ENCODE data around the gene CDC42SE2. TPM values are rescaled to one million over a fixed set of nuclear protein-coding genes. Genes with fewer than 3 reads are reported as not detected.

The CDC42SE2 gene
- total RNA-seq, 1 donor from 2014 or later: 73.2 TPM

GRCh38 chr5:131221008-131221703, 42.7 kb upstream of the CDC42SE2 start:
- FAIRE-seq: no peak

GRCh38 chr5:131221888-131222287, 42.0 kb upstream of the CDC42SE2 start:
- DNase-seq (ENCODE audit: low read depth) (peak; percentile 79), FAIRE-seq (no peak)
- no peaks in the 10 kb centered on the region for H3K27me3 ChIP-seq (ENCODE audit: control insufficient read depth, insufficient read depth, low read length)
- no peak overlapping the region for H3K4me3 ChIP-seq (ENCODE audit: low read depth, low read length)
- no peaks in the 10 kb centered on the region for H3K36me3 ChIP-seq (ENCODE audit: control insufficient read depth, insufficient read depth, low read length)
- no peak for TF ChIP-seq CTCF (IDR thresholded peaks at IDR 0.05; ENCODE audit: insufficient read depth, low read length, severe bottlenecking)

More at GRCh38 chr5:131221008-131221703, 42.7 kb upstream of the CDC42SE2 start:
- H3K36me3 ChIP-seq (ENCODE audit: control insufficient read depth, insufficient read depth, low read length): no peaks in the 10 kb centered on the region
- no peaks in the 10 kb centered on the region for H3K27me3 ChIP-seq (ENCODE audit: control insufficient read depth, insufficient read depth, low read length)
- no peak for TF ChIP-seq CTCF (IDR thresholded peaks at IDR 0.05; ENCODE audit: insufficient read depth, low read length, severe bottlenecking)
- H3K4me3 ChIP-seq (ENCODE audit: low read depth, low read length): no peak overlapping the region
- no peak for DNase-seq (ENCODE audit: low read depth)

GRCh38 chr5:131222731-131223130, 41.1 kb upstream of the CDC42SE2 start:
- FAIRE-seq: no peak
- no peaks in the 10 kb centered on the region for H3K27me3 ChIP-seq (ENCODE audit: control insufficient read depth, insufficient read depth, low read length)
- no peak for DNase-seq (ENCODE audit: low read depth)
- H3K4me3 ChIP-seq (ENCODE audit: low read depth, low read length): no peak overlapping the region
- H3K36me3 ChIP-seq (ENCODE audit: control insufficient read depth, insufficient read depth, low read length): no peaks in the 10 kb centered on the region
- no peak for TF ChIP-seq CTCF (IDR thresholded peaks at IDR 0.05; ENCODE audit: insufficient read depth, low read length, severe bottlenecking)

- H3K36me3 ChIP-seq (ENCODE audit: control insufficient read depth, insufficient read depth, low read length): no peaks in the 10 kb centered on the region
- H3K4me3 ChIP-seq (ENCODE audit: low read depth, low read length): no peak overlapping the region
- TF ChIP-seq CTCF (IDR thresholded peaks at IDR 0.05; ENCODE audit: insufficient read depth, low read length, severe bottlenecking): no peak
- no peaks in the 10 kb centered on the region for H3K27me3 ChIP-seq (ENCODE audit: control insufficient read depth, insufficient read depth, low read length)
- FAIRE-seq (no peak), DNase-seq (ENCODE audit: low read depth) (no peak)
Measured at GRCh38 chr5:131223751-131224386, 40.0 kb upstream of the CDC42SE2 start.

GRCh38 chr5:131224387-131225201, 39.3 kb upstream of the CDC42SE2 start:
- no peak for DNase-seq (ENCODE audit: low read depth)
- H3K36me3 ChIP-seq (ENCODE audit: control insufficient read depth, insufficient read depth, low read length): no peaks in the 10 kb centered on the region
- TF ChIP-seq CTCF (IDR thresholded peaks at IDR 0.05; ENCODE audit: insufficient read depth, low read length, severe bottlenecking): no peak
- no peaks in the 10 kb centered on the region for H3K27me3 ChIP-seq (ENCODE audit: control insufficient read depth, insufficient read depth, low read length)
- no peak overlapping the region for H3K4me3 ChIP-seq (ENCODE audit: low read depth, low read length)
- no peak for FAIRE-seq
